Measurements from ENCODE around the gene HDDC2.

- TF ChIP-seq, protein P1, sequence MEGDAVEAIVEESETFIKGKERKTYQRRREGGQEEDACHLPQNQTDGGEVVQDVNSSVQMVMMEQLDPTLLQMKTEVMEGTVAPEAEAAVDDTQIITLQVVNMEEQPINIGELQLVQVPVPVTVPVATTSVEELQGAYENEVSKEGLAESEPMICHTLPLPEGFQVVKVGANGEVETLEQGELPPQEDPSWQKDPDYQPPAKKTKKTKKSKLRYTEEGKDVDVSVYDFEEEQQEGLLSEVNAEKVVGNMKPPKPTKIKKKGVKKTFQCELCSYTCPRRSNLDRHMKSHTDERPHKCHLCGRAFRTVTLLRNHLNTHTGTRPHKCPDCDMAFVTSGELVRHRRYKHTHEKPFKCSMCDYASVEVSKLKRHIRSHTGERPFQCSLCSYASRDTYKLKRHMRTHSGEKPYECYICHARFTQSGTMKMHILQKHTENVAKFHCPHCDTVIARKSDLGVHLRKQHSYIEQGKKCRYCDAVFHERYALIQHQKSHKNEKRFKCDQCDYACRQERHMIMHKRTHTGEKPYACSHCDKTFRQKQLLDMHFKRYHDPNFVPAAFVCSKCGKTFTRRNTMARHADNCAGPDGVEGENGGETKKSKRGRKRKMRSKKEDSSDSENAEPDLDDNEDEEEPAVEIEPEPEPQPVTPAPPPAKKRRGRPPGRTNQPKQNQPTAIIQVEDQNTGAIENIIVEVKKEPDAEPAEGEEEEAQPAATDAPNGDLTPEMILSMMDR (conservative IDR thresholded peaks at IDR 0.05; ENCODE audit: low read depth, low read length): no peak
- no peak for TF ChIP-seq EZH2phosphoT487 (IDR thresholded peaks at IDR 0.05; ENCODE audit: borderline replicate concordance, low read length)
- no peak for TF ChIP-seq EZH2 (IDR thresholded peaks at IDR 0.05; ENCODE audit: low read length, unreplicated experiment)
These were observed 47.9 kb downstream of the HDDC2 start for GRCh38 chr6:125253881-125254280.
